DOHH2 (cell line): ENCODE results near the gene SLC30A2.

Experiments used
- EZH2phosphoT487 ChIP-seq: fragments of 200-600 bp; sonication (generic); IDR thresholded peaks from 2 replicates; pipeline ENCODE4 v1.6.1; 2017; ENCODE audit warnings: borderline replicate concordance, mild to moderate bottlenecking, antibody characterized with exemption, low read length, moderate library complexity, mixed read lengths
- TF ChIP-seq, protein P1 (sequence below): fragments of 200-600 bp; sonication (generic); IDR thresholded peaks from one replicate; pipeline ENCODE4 v1.5.1; 2014; ENCODE audit warnings: antibody characterized with exemption, mild to moderate bottlenecking, low read depth, low read length; ENCODE audit not compliant: poor library complexity, severe bottlenecking

DNA sequence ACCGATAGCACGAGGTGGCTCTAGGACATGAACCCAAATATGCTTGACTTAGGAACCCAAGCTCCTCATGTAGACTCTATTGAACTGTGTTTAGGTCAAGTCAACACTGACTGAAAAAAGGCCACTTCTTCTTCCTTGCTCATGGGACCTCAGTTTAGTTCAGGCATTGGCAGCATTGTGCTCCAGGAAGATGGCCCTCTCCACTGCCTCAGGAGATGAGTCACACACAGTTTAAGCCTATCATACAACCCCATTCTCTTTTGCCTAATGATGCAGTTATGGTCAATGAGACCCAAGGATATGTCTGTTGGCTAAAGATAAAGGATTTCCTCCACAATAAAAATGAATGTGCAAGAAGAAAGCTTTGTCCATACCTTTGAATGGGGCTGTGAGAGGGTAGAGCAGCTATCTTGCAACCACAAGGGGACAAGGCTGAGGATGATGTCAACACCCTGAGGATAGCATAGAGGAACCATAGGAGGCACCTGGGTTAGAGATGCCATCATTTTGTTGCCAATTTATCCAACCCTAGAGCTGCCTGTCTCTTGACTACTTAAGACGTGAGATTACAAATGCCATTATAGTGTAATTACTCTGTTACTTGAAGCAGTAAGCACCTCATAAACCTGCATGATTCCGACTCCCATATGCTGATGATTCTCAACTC, 24.5 kb upstream of the SLC30A2 start:
- TF ChIP-seq, protein P1, sequence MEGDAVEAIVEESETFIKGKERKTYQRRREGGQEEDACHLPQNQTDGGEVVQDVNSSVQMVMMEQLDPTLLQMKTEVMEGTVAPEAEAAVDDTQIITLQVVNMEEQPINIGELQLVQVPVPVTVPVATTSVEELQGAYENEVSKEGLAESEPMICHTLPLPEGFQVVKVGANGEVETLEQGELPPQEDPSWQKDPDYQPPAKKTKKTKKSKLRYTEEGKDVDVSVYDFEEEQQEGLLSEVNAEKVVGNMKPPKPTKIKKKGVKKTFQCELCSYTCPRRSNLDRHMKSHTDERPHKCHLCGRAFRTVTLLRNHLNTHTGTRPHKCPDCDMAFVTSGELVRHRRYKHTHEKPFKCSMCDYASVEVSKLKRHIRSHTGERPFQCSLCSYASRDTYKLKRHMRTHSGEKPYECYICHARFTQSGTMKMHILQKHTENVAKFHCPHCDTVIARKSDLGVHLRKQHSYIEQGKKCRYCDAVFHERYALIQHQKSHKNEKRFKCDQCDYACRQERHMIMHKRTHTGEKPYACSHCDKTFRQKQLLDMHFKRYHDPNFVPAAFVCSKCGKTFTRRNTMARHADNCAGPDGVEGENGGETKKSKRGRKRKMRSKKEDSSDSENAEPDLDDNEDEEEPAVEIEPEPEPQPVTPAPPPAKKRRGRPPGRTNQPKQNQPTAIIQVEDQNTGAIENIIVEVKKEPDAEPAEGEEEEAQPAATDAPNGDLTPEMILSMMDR, result no peak
- no peak for TF ChIP-seq EZH2phosphoT487
